ENCODE results near the gene ACAD8.

GRCh38 chr11:134266440-134266839 is 13.1 kb downstream of the ACAD8 start:
- TF ChIP-seq POLR2A (IDR thresholded peaks at IDR 0.05; ENCODE audit: low read depth, low read length): no peak
- TF ChIP-seq TAF1 (IDR thresholded peaks at IDR 0.05; ENCODE audit: borderline replicate concordance, low read depth, low read length): no peak
